Measurements from ENCODE around the gene PPP1CA.

- no peak for TF ChIP-seq EZH2 (IDR thresholded peaks at IDR 0.05; ENCODE audit: borderline replicate concordance, insufficient read depth, low read depth, low read length, poor library complexity, severe bottlenecking)
- no peak for TF ChIP-seq CTCF (IDR thresholded peaks at IDR 0.05)
Measured at GRCh38 chr11:67406969-67407687, 5.5 kb upstream of the PPP1CA start.

Measured in B cell (primary cell).